Astrocyte (in vitro differentiated cells and primary cell): Measurements from ENCODE around the gene APP.

ENCODE experiments used
- CTCF ChIP-seq: IDR thresholded peaks from 2 replicates; pipeline ENCODE4 v1.5.1; 2011; ENCODE audit warnings: low read depth, mild to moderate bottlenecking, inconsistent platforms, low read length, moderate library complexity; ENCODE audit not compliant: insufficient read depth
- EZH2 ChIP-seq: IDR thresholded peaks from 2 replicates; pipeline ENCODE4 v1.6.1; 2012; ENCODE audit warnings: mild to moderate bottlenecking, low read length, inconsistent platforms; ENCODE audit not compliant: insufficient read depth

- no peak for TF ChIP-seq EZH2
- TF ChIP-seq CTCF, result no peak
These were observed 151.3 kb downstream of the APP start for GRCh38 chr21:26019236-26019635.
